Activated CD4-positive, CD25-positive, alpha-beta regulatory T cell treated with anti-CD3 and anti-CD28 coated beads, Interleukin-2, amount 50 U/mL, for 16 hours (primary cell): ENCODE results near the gene TGM2.

Experiments used
- DNase-seq: peaks from one replicate; pipeline ENCODE4 v3.0.0-alpha.2; 2020; ENCODE audit warnings: low read depth, low spot score

The TGM2 gene

GRCh38 chr20:38132156-38132909 lies 32.7 kb downstream of the TGM2 start:
- no peak for DNase-seq

- DNase-seq, result no peak
Measured at GRCh38 chr20:38131588-38132121, 33.4 kb downstream of the TGM2 start.

- no peak for DNase-seq
Measured at GRCh38 chr20:38130687-38131587, 34.1 kb downstream of the TGM2 start.

GRCh38 chr20:38129893-38130609 lies 35.0 kb downstream of the TGM2 start:
- DNase-seq, result no peak

GRCh38 chr20:38129248-38129865 lies 35.7 kb downstream of the TGM2 start:
- DNase-seq, result no peak

GRCh38 chr20:38128691-38129090 lies 36.4 kb downstream of the TGM2 start:
- no peak for DNase-seq

- DNase-seq, result no peak
Measured at GRCh38 chr20:38127920-38128528, 37.0 kb downstream of the TGM2 start.

- DNase-seq, result no peak
Measured at GRCh38 chr20:38126932-38127621, 38.0 kb downstream of the TGM2 start.

GRCh38 chr20:38126146-38126921 lies 38.7 kb downstream of the TGM2 start:
- no peak for DNase-seq

GRCh38 chr20:38125157-38126056 lies 39.7 kb downstream of the TGM2 start:
- no peak for DNase-seq

- no peak for DNase-seq
Measured at GRCh38 chr20:38123021-38123587, 42.0 kb downstream of the TGM2 start.

GRCh38 chr20:38121741-38122140 lies 43.3 kb downstream of the TGM2 start:
- no peak for DNase-seq

GRCh38 chr20:38120625-38120988 lies 44.5 kb downstream of the TGM2 start:
- no peak for DNase-seq

- no peak for DNase-seq
Measured at GRCh38 chr20:38119446-38119845, 45.6 kb downstream of the TGM2 start.

- DNase-seq, result no peak
Measured at GRCh38 chr20:38117635-38118034, 47.4 kb downstream of the TGM2 start.

- no peak for DNase-seq
Measured at GRCh38 chr20:38117205-38117604, 47.9 kb downstream of the TGM2 start.

- no peak for DNase-seq
Measured at GRCh38 chr20:38116409-38117165, 48.5 kb downstream of the TGM2 start.

GRCh38 chr20:38115896-38116295 lies 49.2 kb downstream of the TGM2 start:
- DNase-seq, result no peak
